Measurements from ENCODE around the gene ENTPD2.

GRCh38 chr9:137006116-137007003 lies 47.5 kb downstream of the ENTPD2 start:
- TF ChIP-seq, protein P1, sequence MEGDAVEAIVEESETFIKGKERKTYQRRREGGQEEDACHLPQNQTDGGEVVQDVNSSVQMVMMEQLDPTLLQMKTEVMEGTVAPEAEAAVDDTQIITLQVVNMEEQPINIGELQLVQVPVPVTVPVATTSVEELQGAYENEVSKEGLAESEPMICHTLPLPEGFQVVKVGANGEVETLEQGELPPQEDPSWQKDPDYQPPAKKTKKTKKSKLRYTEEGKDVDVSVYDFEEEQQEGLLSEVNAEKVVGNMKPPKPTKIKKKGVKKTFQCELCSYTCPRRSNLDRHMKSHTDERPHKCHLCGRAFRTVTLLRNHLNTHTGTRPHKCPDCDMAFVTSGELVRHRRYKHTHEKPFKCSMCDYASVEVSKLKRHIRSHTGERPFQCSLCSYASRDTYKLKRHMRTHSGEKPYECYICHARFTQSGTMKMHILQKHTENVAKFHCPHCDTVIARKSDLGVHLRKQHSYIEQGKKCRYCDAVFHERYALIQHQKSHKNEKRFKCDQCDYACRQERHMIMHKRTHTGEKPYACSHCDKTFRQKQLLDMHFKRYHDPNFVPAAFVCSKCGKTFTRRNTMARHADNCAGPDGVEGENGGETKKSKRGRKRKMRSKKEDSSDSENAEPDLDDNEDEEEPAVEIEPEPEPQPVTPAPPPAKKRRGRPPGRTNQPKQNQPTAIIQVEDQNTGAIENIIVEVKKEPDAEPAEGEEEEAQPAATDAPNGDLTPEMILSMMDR (conservative IDR thresholded peaks at IDR 0.05), result no peak
- no peak for TF ChIP-seq ZFX (IDR thresholded peaks at IDR 0.05)
